Activated CD4-positive, alpha-beta T cell treated with anti-CD3 and anti-CD28 coated beads for 1 hour (primary cell): ENCODE data around the gene MEGF11.

Experiments
- DNase-seq: peaks from one replicate; pipeline ENCODE4 v3.0.0-alpha.2; 2020

Gene MEGF11

DNA sequence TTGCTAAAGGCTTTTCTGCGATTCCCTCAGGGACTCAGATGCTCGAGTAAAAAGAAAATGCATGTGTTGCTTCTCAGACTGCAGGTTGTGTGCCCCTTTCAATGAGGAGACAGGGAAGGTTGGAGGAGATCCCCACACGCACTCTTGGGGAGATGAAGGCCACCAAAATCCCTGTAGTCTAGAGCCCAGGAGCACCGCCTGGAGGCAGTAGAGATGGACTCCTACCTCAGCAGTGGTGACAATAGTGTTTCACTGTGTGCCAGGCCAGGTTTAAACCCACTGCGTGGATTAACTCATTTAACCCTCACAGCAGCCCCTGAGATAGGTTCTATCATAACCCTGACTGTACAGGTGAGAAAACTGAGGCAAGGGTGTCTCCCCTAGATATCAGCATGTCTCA lies 15.2 kb downstream of the MEGF11 start:
- DNase-seq: no peak

DNA sequence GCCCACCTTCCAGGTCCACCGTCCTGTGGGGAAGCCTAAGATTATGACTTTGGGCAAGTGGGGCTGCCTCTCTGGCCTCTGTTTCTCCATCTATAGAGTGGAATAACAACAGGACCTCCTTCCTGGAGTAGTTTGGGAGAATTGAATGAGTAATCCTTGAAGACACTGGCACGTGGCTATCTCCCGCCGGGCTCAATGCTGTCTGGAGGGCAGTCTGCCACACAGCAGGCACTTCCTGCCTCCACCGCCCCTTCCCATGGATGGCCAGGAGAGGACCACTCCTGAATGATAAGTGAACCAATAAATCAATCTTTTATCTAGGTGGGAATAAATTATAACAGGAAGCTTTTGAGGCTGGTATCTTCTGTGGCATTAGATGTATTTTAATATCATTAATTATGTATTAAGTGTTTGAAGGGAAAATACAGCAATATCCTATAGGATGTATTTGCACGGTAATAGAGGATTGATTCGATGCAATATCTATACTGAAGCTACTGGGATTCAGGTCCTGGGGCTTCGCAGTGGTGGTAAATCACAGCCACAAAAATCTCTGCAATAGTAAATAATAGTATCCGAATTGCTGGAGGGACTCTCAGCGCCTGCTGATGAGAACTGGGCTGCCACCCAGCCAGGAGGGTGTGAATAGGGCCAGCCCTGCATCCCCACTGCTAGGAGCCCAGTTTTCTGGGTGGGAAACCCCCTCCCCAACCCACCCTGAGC lies 15.9 kb downstream of the MEGF11 start:
- no peak for DNase-seq

DNA sequence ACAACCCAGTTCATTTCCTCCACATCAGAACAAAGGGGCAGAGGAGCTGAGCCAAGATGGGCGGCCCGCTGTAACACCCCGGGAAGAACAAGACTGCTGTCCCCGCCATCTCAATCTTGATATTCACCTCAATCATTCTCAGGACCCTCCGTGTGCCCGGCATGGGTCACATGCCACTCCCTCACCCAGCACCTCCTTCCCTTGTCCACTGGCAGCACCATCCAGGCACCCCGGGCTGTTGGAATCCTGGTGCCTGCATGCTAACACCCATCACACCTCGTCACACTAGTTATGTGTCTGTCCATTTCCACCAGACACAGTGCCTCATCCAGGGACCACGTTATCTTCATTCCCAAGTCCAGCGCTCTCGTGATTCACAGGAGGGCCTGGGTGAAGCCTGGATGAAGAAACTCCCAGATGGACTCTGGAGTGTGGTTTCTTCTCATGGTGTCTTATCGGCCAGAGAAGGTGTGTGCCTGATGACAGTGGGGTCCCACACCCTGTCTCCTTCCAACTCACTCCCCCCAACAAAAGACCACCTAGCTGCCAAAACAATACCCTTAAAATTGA lies 16.7 kb downstream of the MEGF11 start:
- DNase-seq: no peak

DNA sequence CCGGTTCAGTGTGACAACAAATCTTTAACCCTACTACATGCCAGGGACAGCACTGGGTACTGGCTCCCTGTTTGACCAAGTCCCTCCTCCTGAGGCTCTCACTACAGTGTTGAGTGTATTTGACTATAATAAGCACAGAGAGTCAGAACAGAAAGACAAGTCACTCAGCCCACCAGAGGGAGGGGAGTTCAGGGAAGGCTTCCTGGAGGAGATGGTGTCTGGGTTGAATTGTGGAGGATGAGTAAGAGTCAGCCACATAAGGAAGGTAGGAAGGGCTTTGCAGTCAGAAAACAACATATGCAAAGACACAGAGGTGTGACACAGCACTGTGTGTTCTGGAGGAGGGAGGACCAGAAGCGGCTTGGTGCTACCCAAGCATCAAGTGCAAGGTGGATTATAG lies 17.7 kb downstream of the MEGF11 start:
- DNase-seq: no peak

DNA sequence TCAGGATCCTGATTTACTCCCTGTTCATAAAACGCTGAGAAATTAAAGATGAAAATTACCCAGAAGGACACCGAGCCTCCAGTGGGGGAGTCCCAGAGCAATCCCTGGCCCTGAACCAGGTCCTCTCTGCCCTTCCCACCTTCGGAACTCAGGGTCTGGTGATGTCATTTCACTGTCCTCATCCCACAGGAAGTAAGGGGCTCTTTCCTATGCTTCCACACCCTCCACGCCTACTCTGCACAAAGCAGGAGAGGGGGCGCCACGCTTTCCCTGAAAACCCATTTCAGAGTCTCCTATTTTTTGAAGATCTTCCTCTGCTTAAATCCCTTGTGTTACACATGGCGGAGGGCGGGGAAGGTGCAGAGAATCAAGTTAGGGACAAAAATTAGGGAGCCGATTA lies 18.8 kb downstream of the MEGF11 start:
- DNase-seq: no peak

DNA sequence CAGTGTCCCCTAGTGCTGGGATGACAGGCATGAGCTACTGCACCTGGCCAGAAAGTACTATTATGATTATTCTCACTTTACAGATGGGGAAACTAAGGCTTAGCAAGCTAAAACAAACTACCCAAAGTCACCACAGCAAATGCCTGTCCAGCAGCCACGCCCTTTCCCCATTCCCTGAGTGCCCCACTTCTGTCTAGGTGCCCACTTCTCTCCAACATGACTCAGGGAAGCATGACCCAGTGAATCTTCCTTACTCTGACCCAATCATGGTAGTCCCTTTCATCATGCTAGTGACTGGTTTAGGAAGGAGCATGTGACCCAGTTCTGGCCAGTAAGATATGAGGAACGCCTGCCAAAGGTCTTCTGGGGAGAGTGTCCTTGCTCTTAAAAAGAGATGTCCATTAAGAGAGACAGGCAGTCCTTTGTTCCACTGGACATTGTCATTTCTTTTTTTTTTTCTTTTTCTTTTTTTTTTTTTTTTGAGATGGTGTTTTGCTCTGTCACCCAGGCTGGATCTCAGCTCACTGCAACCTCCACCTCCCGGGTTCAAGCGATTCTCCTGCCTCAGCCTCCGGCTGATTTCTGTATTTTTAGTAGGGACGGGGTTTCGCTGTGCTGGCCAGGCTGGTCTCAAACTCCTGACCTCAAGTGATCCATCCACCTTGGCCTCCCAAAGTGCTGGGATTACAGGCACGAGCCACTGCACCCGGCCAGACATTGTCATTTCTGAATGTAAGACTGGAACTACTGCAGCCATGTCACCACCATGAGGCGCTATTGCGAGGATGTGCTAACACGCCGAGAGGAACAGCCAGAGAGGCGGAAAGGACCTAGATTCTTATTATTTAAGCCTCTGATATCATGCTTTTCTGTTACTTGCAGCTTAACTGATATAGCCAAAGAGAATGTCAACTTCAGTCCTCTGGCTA lies 19.8 kb downstream of the MEGF11 start:
- DNase-seq: no peak

DNA sequence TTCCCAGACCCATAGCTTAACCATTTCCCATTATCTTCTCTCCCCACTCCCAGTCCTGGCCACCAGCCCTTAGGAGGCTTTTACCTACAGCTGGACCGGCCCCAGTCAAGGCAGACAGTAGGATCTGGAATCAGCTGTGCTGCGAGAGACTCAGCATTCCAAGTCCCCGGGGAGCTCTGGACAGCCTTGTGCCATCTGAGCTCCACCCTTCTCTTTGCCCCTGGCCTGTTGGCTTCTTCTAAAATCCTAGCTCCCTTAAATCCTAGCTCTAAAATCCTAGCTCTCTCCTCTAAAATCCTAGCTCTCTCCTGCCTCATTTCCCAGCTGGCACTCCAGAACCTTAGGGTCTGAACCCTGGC lies 21.3 kb downstream of the MEGF11 start:
- no peak for DNase-seq

DNA sequence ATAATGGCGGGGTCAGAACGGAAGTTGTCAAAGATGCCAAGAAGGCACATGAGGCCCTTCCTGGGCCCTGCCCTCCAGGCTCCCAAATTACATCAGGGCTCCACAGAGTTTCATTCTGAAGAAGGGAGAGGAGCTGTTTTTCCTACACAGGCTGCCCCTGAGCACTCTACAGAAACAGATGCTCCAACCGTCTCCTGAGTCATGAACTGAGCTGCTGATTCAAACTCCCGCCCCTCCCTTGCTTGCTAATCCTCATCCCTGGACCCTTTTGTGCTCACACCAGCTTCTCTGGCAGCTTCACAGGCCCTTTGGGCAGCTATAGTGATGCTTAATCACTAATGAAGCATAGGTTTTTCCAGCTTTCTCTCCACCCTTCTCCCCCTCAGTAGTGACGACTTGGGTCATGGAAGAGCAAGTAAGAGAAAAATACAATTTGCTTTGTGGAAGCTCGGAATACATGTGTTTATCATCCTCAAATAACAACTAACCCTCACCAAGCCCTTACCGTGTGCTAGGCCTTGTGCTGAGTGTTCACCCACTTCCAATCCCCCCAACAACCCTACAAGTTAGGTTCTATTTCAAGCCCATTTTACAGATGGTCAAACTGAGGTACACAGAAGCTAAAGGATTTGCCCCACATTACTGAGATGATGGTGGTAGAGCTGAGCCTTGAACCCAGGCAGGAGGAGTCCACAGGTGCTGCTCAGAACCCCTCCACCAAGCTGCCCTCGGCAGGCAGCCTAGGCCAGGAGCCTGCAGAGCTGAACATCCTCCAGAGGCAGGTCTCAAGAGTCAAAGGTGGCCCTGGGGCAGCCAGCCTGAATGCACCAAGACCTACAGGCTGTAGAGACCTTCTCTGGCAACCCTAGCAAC lies 21.9 kb downstream of the MEGF11 start:
- DNase-seq: no peak

DNA sequence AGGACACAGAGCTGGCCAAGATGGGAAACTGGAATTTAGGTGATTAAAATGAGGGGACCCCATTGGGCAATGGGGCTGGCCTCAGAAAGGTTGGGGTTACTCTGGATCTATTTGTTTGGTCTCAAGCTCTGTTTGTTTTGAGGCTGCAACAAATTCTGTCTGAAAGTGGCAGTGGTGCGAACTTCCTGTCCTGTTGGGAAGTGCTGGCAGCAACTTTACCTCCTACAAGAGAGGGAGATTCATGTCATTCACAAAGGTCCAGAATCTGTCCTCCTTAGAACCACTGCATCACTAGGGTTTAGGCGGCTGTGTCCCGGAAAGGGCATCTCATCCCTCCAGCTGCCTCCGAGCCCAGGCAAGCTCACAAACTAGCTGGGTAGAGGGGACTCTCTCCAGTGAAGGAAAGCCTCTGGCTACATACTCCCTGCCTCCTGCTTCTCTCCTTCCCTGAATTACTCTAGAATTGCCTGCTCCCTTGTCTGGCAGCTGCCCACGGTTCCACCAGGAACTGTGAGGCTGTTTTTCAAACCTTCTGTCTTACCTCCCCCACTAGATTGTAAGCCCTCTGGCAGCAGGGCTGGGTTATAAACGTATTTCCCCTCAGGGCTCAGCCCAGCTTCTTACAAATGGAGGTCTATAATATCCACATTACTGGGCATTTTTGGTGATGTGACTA lies 23.6 kb downstream of the MEGF11 start:
- DNase-seq: no peak

DNA sequence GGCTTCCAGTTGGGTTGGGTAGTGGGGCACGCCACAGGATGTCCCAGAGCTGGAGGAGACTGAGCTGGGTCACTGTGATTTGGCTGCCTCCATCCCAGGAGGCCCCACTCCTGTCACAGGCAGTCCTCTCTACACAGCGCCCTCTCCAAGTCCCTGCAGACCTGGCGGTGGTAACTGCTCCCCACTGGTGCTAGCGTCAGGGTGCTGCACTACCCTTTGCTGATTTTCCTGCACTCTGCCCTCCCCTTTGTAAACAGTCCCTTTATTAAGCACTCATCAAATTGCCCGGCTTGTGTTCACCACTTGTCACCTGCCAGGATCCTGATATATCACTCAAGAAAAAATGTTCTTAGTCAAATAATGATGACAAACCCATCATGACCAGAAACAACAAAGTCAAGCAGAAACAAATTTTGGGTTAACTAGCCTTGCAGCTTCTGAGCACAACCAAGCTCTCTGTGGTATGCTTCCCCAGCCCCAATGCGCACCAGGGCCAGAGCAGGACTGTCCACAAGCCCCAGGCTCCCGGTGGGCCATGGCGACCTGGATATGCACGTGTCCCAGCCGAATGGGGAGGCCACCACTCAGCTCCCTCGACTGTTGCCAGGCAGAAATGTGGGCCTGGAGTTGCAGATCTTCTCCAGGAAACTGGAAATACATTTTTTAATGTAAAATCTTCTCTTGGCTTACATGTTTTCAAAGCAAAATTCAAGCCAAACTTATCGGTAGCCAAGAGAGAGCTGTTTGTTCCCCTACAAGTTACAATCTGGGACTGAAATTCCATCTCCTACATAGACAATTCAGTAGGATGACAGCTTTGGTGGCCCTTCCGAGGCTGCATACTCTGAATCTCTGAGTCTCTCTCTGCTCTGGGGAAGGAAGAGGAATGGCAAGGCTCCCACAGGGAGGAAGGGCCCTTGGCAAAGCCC lies 24.5 kb downstream of the MEGF11 start:
- DNase-seq: no peak

DNA sequence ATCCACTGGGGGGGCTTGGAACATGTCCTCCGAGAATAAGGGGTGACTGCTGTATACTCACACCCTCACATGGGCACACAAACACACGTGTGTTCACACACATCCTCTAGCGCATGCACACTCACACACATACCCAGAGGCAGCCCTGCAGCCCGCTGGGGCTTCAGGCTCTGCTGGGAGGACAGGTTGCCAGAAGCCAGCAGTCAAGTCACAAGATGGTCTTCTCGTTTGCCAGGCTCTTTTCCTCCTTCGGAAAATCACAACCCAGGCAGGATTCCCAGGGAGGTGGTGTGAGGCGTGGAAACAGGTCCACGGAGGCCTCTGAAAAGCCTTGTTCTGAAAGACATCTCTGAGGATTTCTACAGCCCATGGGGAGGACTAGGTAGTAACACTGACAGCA lies 26.8 kb downstream of the MEGF11 start:
- no peak for DNase-seq

DNA sequence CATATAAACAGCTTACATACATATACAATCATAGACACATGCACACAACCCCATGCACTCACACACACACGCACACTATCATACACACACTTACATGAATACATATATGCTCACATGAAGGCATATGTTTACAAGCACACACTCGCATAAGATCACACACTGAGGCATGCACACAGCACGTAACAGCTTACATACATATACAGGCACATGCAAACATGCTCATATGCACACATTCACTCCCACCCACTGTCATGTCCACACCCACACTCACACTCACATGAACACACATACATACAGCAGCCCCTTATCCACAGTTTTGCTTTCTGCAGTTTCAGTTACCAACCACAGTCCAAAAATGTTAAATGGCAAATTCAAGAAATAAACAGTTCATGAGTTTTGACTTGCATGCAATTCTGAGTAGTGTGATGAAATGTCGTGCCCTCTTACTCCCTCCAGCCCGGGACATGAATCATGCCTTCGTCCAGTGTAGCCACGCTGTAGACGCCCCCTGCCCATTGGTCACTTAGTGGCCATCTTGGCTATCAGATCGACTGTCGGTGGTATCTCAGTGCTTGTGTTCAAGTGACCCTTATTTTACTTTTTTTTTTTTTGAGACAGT lies 27.8 kb downstream of the MEGF11 start:
- no peak for DNase-seq

DNA sequence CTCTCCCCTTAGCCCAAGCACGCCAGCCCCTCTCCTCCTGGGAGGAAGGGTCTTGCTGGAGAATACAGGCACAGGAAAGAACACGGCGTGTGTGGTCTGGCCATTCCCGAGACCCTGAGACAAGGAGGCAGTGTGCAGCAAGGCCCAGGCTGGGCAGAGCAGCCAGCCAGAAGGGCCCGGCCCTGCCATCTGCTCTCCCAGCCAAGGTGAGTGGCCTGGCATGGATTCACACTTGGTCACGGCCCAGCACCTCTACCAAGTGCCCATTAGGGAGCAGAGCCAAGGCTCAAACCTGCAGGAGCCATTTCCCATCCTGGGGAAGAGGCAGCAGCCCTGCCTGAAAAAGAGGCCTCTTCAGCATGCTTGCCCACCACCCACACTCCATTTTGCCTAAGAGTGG lies 28.6 kb downstream of the MEGF11 start:
- no peak for DNase-seq

DNA sequence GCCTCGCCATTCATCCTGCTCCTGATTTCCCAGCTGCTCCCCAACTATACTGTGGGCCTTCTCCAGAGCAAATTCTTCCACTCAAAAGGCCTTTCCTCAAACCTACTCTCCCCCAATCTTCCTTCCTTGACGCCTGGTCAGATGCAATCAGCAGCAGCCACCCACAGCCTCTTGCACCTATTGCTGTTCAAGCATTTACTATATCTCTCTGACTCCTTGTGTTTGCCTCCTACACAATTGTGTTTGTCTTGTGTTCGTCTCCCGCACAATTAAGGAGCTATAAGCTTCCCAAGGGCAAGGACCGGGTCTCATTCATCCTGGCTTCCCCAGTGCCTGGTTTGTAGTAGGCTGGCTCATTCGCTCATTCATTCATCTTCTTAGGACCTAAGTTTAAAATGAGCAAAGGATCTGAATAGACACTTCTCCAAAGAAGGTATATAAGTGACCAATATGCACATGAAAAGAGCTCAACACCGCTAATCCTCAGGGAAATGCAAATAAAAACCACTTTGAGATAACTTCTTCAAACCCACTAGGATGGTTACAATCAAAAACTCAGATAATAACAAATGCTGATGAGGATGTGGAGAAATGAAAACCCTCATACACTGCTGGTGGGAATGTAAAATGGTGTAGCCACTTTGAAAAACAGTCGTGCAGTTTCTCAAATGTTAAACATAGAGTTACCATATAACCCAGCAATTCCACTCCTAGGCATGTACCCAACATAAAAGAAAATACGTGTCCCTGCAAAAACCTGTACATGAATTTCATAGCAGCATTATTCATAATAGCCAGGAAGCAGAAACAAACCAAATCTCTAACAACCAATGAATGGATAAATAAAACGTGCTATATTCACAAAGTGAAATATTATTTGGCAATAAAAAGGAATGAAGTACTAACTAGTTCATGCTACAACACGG lies 31.0 kb downstream of the MEGF11 start:
- DNase-seq: no peak

DNA sequence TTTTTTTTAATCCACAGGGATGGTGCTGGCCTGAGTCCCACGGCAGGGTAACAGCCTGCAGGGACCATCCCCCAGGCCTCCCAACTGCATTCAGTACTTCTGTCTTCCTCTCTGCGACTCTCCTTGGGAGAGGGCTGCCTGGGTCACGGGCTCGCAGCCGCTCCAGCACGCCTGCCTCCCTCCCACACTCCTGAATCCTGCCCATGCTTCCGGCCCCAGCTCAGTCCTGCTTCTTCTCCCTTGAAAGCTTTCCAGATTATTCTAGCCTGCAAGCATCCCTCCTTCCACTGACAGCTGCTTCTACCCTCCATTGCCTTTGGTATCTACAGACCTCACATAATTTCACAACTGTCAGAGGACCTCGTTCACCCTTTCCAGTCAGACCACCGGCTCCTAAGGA lies 32.4 kb downstream of the MEGF11 start:
- no peak for DNase-seq

DNA sequence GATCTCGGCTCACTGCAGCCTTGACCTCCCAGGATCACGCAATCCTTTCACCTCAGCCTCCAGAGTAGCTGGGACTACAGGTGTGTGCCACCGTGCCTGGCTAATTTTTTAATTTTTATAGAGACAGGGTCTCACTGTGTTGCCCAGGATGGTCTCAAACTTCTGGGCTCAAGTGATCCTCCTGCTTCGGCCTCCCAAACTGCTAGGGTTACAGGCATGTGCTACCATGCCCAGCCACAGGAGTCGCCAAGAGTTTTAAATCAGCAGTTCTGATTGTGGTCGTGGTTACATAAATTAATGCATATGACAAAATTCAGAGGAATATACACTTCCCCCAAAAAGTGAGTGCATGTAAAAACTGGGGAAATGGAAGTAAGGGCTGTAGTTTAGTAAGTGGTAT lies 32.9 kb downstream of the MEGF11 start:
- no peak for DNase-seq

DNA sequence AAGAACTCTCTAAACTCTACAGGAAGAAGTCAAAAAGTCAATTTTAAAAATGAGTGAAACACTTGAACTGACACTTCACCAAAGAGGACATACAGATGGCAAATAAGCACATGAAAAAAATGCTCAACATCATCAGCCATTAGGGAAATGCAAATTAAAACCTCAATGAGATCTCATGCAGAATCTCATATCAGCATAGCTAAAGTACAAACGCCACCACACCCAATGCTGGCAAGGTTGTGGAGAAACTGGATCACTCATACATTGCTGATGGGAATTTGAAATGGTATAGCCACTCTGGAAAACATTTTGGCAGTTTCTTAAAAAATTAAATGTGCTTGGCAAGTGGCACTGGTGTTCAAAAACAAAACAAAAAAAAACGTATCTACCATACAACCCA lies 34.2 kb downstream of the MEGF11 start:
- no peak for DNase-seq

DNA sequence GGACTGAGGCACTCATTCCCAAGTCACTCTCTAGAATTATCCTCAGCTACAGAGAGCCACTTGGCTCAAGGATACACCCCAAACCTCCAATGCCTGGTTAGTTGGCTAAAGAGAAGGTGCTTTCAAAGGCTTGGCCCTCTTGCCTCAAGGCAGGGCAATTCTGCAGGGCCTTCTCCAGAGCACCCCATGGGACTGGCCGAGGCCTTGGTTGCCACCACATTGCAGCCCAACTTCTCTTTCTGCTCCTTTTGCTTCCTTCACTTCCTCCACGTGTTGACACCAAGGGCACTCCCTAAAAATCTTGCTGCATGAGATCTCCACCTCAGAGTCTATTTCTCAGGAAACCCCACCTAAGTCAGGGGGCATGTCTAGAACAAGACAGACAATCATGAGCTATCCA lies 36.7 kb downstream of the MEGF11 start:
- DNase-seq: no peak

DNA sequence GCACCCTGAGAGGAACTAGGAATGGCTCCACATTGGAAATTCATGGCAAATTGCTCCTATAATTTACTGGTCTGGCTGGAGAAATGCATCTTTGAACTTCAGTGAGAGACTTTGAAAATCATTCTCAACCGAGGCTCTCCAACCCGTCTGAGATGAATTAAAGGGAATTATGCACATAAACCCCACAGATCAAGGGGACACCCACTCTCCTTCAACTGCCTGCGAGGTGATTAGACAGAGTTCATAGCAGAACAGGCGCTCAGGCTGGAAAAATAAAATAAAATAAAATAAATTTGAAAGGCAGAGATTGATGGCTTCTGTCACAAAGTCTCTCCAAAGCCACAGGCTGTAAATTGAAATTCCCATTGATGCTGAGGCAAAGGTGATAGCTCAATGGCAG lies 37.7 kb downstream of the MEGF11 start:
- no peak for DNase-seq

DNA sequence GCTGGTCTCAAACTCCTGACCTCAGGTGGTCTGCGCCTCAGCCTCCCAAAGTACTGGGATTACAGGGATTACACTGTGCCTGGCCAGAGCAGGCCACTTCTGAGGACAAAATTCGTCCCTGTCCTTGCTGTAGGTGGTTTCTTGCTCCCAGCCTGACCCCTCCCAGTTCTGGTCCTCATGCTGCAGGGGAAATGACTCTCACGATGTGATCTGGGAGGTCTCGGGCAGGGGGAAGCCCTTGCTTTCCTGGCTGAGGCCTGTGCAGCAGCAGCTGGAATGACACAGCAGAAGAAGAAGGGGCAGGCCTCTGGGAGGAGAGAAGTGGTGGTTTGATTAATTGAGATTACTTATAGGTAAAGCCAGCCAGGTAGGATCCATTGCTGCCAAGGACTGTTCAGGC lies 39.3 kb downstream of the MEGF11 start:
- DNase-seq: no peak
